Muscle layer of colon (tissue), 2 donors: ENCODE measurements around the gene PAN2.
"Not testable (repeated sequence)": the region's sequence is repeated elsewhere in the genome, so short reads cannot be mapped to it uniquely, and the experiment has no call there.

Source experiments
- H3K27ac ChIP-seq: one replicate; pipeline ENCODE4 v1.7.0; 2013; ENCODE audit warnings: low read depth, mild to moderate bottlenecking, low read length, moderate library complexity
- H3K27me3 ChIP-seq, 2 donors: one replicate each; pipeline ENCODE4 v1.7.0; 2013; ENCODE audit warnings: low read length in 2 of 2, mild to moderate bottlenecking in 2 of 2; ENCODE audit not compliant: insufficient read depth in 2 of 2, control insufficient read depth in 1 of 2
- H3K36me3 ChIP-seq: one replicate; pipeline ENCODE4 v1.7.0; 2013; ENCODE audit warnings: mild to moderate bottlenecking, low read length; ENCODE audit not compliant: insufficient read depth
- H3K4me1 ChIP-seq: one replicate; pipeline ENCODE4 v1.7.0; 2013; ENCODE audit warnings: mild to moderate bottlenecking, low read length; ENCODE audit not compliant: insufficient read depth
- H3K4me3 ChIP-seq, 2 donors: one replicate each; pipeline ENCODE4 v1.7.0; 2013; ENCODE audit warnings: low read length in 2 of 2, low read depth in 1 of 2, mild to moderate bottlenecking in 1 of 2, moderate library complexity in 1 of 2
- H3K9ac ChIP-seq: one replicate; pipeline ENCODE4 v1.7.0; 2013; ENCODE audit warnings: low read length
- H3K9me3 ChIP-seq: one replicate; pipeline ENCODE4 v1.7.0; 2013; ENCODE audit warnings: mild to moderate bottlenecking, low read length
- donor health status: abdominal sarcoma.
- donor health status: Adenocarcinoma of cecum.

PAN2 gene

GRCh38 chr12:56361487-56362129 is 27.8 kb upstream of the PAN2 start:
- peaks cover 18% of the 10 kb centered on the region for H3K4me1 ChIP-seq
- no peaks in the 10 kb centered on the region for H3K9me3 ChIP-seq
- no peak overlapping the region for H3K9ac ChIP-seq
- H3K36me3 ChIP-seq, result no peaks in the 10 kb centered on the region
- no peak overlapping the region for H3K27ac ChIP-seq
- H3K4me3 ChIP-seq, result no peak overlapping the region
- no peaks in the 10 kb centered on the region for H3K27me3 ChIP-seq

- Histone ChIP-seq H3K4me1 (peaks cover 18% of the 10 kb centered on the region), H3K4me3 (peak within 1 kb of the TSS; percentile 77 to 95), H3K9ac (peak within 1 kb of the TSS; percentile 81), H3K27ac (peak within 1 kb of the TSS; percentile 91), H3K9me3 (no peaks in the 10 kb centered on the region), H3K27me3 (no peaks in the 10 kb centered on the region), H3K36me3 (peaks cover 12% of the 10 kb centered on the region)
Observed at GRCh38 chr12:56359851-56360767, 26.3 kb upstream of the PAN2 start, which contains the start of gene STAT2. TSS of gene STAT2 (minus strand) at chr12:56360107. CDS start at chr12:56356571, 3,536 bp downstream.

- H3K9ac ChIP-seq, result peak overlapping the region; percentile 81
- H3K27ac ChIP-seq, result peak overlapping the region; percentile 88
Observed at GRCh38 chr12:56358836-56359532, 25.2 kb upstream of the PAN2 start.

GRCh38 chr12:56351325-56351724 is 17.5 kb upstream of the PAN2 start:
- Histone ChIP-seq H3K4me3 (no peak overlapping the region), H3K9ac (no peak overlapping the region), H3K36me3 (peaks cover 69% of the 10 kb centered on the region), H3K4me1 (no peaks in the 10 kb centered on the region), H3K27ac (no peak overlapping the region), H3K27me3 (no peaks in the 10 kb centered on the region), H3K9me3 (no peaks in the 10 kb centered on the region)

More at GRCh38 chr12:56358836-56359532, 25.2 kb upstream of the PAN2 start:
- Histone ChIP-seq H3K36me3 (peaks cover 23% of the 10 kb centered on the region), H3K9me3 (no peaks in the 10 kb centered on the region), H3K27me3 (no peaks in the 10 kb centered on the region), H3K4me3 (peak overlapping the region; percentile 37 to 95), H3K4me1 (peaks cover 18% of the 10 kb centered on the region)

- Histone ChIP-seq H3K27me3 (no peaks in the 10 kb centered on the region), H3K4me1 (no peaks in the 10 kb centered on the region), H3K27ac (no peak overlapping the region), H3K4me3 (no peak overlapping the region), H3K9ac (no peak overlapping the region), H3K9me3 (no peaks in the 10 kb centered on the region), H3K36me3 (peaks cover 69% of the 10 kb centered on the region)
Observed at GRCh38 chr12:56350662-56351061, 16.9 kb upstream of the PAN2 start.

GRCh38 chr12:56348776-56349175 is 15.0 kb upstream of the PAN2 start:
- Histone ChIP-seq H3K4me1 (no peaks in the 10 kb centered on the region), H3K27ac (no peak overlapping the region), H3K36me3 (peaks cover 60% of the 10 kb centered on the region), H3K9me3 (no peaks in the 10 kb centered on the region), H3K9ac (no peak overlapping the region), H3K27me3 (no peaks in the 10 kb centered on the region), H3K4me3 (no peak overlapping the region)

- H3K4me1 ChIP-seq, H3K4me3 ChIP-seq, H3K27ac ChIP-seq, H3K9ac ChIP-seq, H3K9me3 ChIP-seq, H3K27me3 ChIP-seq: not testable (repeated sequence)
- peaks cover 71% of the 10 kb centered on the region for H3K36me3 ChIP-seq
Observed at GRCh38 chr12:56347255-56347654, 13.5 kb upstream of the PAN2 start.

- Histone ChIP-seq H3K36me3 (peaks cover 69% of the 10 kb centered on the region), H3K9ac (no peak overlapping the region), H3K4me1 (no peaks in the 10 kb centered on the region), H3K4me3 (no peak overlapping the region), H3K27ac (no peak overlapping the region), H3K27me3 (no peaks in the 10 kb centered on the region), H3K9me3 (no peaks in the 10 kb centered on the region)
Observed at GRCh38 chr12:56346675-56347074, 12.9 kb upstream of the PAN2 start.

GRCh38 chr12:56342290-56342689 is 8.5 kb upstream of the PAN2 start:
- peaks cover 31% of the 10 kb centered on the region for H3K36me3 ChIP-seq
- H3K9ac ChIP-seq, H3K27ac ChIP-seq, H3K4me3 ChIP-seq, H3K27me3 ChIP-seq, H3K4me1 ChIP-seq, H3K9me3 ChIP-seq: not testable (repeated sequence)

GRCh38 chr12:56341616-56342015 is 7.8 kb upstream of the PAN2 start:
- Histone ChIP-seq H3K36me3 (peaks cover 31% of the 10 kb centered on the region), H3K9ac (no peak overlapping the region), H3K4me3 (no peak overlapping the region), H3K27ac (no peak overlapping the region), H3K27me3 (no peaks in the 10 kb centered on the region), H3K4me1 (no peaks in the 10 kb centered on the region), H3K9me3 (no peaks in the 10 kb centered on the region)

- H3K36me3 ChIP-seq, result peaks cover 19% of the 10 kb centered on the region
- no peaks in the 10 kb centered on the region for H3K9me3 ChIP-seq
- H3K4me3 ChIP-seq, result no peak overlapping the region
- H3K27me3 ChIP-seq, result no peaks in the 10 kb centered on the region
- no peak overlapping the region for H3K9ac ChIP-seq
- peaks cover 5% of the 10 kb centered on the region for H3K4me1 ChIP-seq
- H3K27ac ChIP-seq, result no peak overlapping the region
Observed at GRCh38 chr12:56339158-56339422, 5.3 kb upstream of the PAN2 start.
